ENCODE results near the gene DNAJC6. TPM values are rescaled to one million over a fixed set of nuclear protein-coding genes. Genes with fewer than 3 reads are reported as not detected.

DNAJC6 gene
- total RNA-seq, 1 experiment from 2014 or later = 15.6 TPM

- CTCF ChIA-PET = interaction anchor here (0.7 kb wide), 1 partner anchor 9 kb away, joined by 3 read pairs; no protein-coding TSS in a partner anchor
- DNase-seq = no peak
- Histone ChIP-seq H3K4me2 (peak overlapping the region; percentile 27), H3K4me3 (no peak overlapping the region), H3K79me2 (ENCODE audit: low read depth) (peaks cover 24% of the 10 kb centered on the region), H3K27ac (peak overlapping the region; percentile 67), H3K9me2 (ENCODE audit: insufficient read depth) (no peaks in the 10 kb centered on the region), H3F3A (ENCODE audit: insufficient read depth, low read depth) (peaks cover 31% of the 10 kb centered on the region), H3K4me1 (replicated peaks; ENCODE audit: insufficient read depth) (peaks cover 43% of the 10 kb centered on the region), H3K27me3 (ENCODE audit: insufficient read depth, low read depth) (no peaks in the 10 kb centered on the region), H4K20me1 (ENCODE audit: insufficient read depth) (no peaks in the 10 kb centered on the region), H2AFZ (no peak overlapping the region), H3K9me3 (ENCODE audit: insufficient read depth, low read depth) (no peaks in the 10 kb centered on the region), H3K36me3 (ENCODE audit: low read depth) (peaks cover 48% of the 10 kb centered on the region)
- intact Hi-C loops (cut with micrococcal nuclease; ENCODE audit: unreplicated experiment) = loop anchor here (1.0 kb wide), 1 partner anchor 182 kb away; no protein-coding TSS in a partner anchor
- no TSS peak for BruUV-seq (replicated peaks)
- TF ChIP-seq, protein P1, sequence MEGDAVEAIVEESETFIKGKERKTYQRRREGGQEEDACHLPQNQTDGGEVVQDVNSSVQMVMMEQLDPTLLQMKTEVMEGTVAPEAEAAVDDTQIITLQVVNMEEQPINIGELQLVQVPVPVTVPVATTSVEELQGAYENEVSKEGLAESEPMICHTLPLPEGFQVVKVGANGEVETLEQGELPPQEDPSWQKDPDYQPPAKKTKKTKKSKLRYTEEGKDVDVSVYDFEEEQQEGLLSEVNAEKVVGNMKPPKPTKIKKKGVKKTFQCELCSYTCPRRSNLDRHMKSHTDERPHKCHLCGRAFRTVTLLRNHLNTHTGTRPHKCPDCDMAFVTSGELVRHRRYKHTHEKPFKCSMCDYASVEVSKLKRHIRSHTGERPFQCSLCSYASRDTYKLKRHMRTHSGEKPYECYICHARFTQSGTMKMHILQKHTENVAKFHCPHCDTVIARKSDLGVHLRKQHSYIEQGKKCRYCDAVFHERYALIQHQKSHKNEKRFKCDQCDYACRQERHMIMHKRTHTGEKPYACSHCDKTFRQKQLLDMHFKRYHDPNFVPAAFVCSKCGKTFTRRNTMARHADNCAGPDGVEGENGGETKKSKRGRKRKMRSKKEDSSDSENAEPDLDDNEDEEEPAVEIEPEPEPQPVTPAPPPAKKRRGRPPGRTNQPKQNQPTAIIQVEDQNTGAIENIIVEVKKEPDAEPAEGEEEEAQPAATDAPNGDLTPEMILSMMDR (conservative IDR thresholded peaks at IDR 0.05) = no peak
- no peak for TF ChIP-seq EZH2 (IDR thresholded peaks at IDR 0.05; ENCODE audit: low read depth)
- POLR2A ChIA-PET (ENCODE audit: unreplicated experiment) = interaction anchor here (0.6 kb wide), 1 partner anchor 237 kb away, joined by 4 read pairs; no protein-coding TSS in a partner anchor
Observed at GRCh38 chr1:65429078-65429477, 119.7 kb downstream of the DNAJC6 start.

GRCh38 chr1:65429806-65430205 lies 120.5 kb downstream of the DNAJC6 start:
- Histone ChIP-seq H3K4me3 (peak overlapping the region; percentile 10; the same call in 1 of the 2 replicates), H3K4me2 (peak overlapping the region; percentile 27), H3K4me1 (replicated peaks; ENCODE audit: insufficient read depth) (peaks cover 36% of the 10 kb centered on the region), H3F3A (ENCODE audit: insufficient read depth, low read depth) (peaks cover 24% of the 10 kb centered on the region), H3K27ac (peak overlapping the region; percentile 67), H4K20me1 (ENCODE audit: insufficient read depth) (no peaks in the 10 kb centered on the region), H3K9me2 (ENCODE audit: insufficient read depth) (no peaks in the 10 kb centered on the region), H3K36me3 (ENCODE audit: low read depth) (peaks cover 44% of the 10 kb centered on the region), H3K9me3 (ENCODE audit: insufficient read depth, low read depth) (no peaks in the 10 kb centered on the region), H3K27me3 (ENCODE audit: insufficient read depth, low read depth) (no peaks in the 10 kb centered on the region), H2AFZ (no peak overlapping the region), H3K79me2 (ENCODE audit: low read depth) (peaks cover 17% of the 10 kb centered on the region)
- CTCF ChIA-PET = no interaction called here
- intact Hi-C loops (cut with micrococcal nuclease; ENCODE audit: unreplicated experiment) = loop anchor here (1.0 kb wide), 1 partner anchor 183 kb away; no protein-coding TSS in a partner anchor
- TF ChIP-seq EZH2 (IDR thresholded peaks at IDR 0.05; ENCODE audit: low read depth) = no peak
- TF ChIP-seq, protein P1 (conservative IDR thresholded peaks at IDR 0.05) = no peak
- no TSS peak for BruUV-seq (replicated peaks)
- POLR2A ChIA-PET (ENCODE audit: unreplicated experiment) = interaction anchor here (0.6 kb wide), 1 partner anchor 237 kb away, joined by 4 read pairs; no protein-coding TSS in a partner anchor
- DNase-seq = peak; percentile 55 to 75

GRCh38 chr1:65431111-65431705 lies 121.9 kb downstream of the DNAJC6 start:
- no peak overlapping the region for H3K27ac ChIP-seq
- no peak for DNase-seq
- no peaks in the 10 kb centered on the region for H3K9me3 ChIP-seq (ENCODE audit: insufficient read depth, low read depth)
- peaks cover 32% of the 10 kb centered on the region for H3K36me3 ChIP-seq (ENCODE audit: low read depth)
- ChIA-PET CTCF (interaction anchor here (0.5 to 1.6 kb wide), 4 partner anchors 11 to 38 kb away, joined by 4 to 7 read pairs (median 6); no protein-coding TSS in a partner anchor), POLR2A (ENCODE audit: unreplicated experiment) (no interaction called here)
- intact Hi-C loops (cut with micrococcal nuclease; ENCODE audit: unreplicated experiment) = loop anchor here (1.0 kb wide), 1 partner anchor 256 kb away; no protein-coding TSS in a partner anchor
- H3K4me2 ChIP-seq = no peak overlapping the region
- no peaks in the 10 kb centered on the region for H4K20me1 ChIP-seq (ENCODE audit: insufficient read depth)
- H2AFZ ChIP-seq = no peak overlapping the region
- H3K4me3 ChIP-seq = no peak overlapping the region
- H3K27me3 ChIP-seq (ENCODE audit: insufficient read depth, low read depth) = no peaks in the 10 kb centered on the region
- no TSS peak for BruUV-seq (replicated peaks)
- no peaks in the 10 kb centered on the region for H3K9me2 ChIP-seq (ENCODE audit: insufficient read depth)
- H3K79me2 ChIP-seq (ENCODE audit: low read depth) = peaks cover 9% of the 10 kb centered on the region; the same call in 1 of the 2 replicates
- peaks cover 22% of the 10 kb centered on the region for H3K4me1 ChIP-seq (replicated peaks; ENCODE audit: insufficient read depth)
- peaks cover 18% of the 10 kb centered on the region; the same call in 1 of the 2 replicates for H3F3A ChIP-seq (ENCODE audit: insufficient read depth, low read depth)
- TF ChIP-seq, protein P1 (conservative IDR thresholded peaks at IDR 0.05) = peak; percentile 70
- TF ChIP-seq EZH2 (IDR thresholded peaks at IDR 0.05; ENCODE audit: low read depth) = no peak
